B cell (primary cell): ENCODE data around the gene UNC5C.

Experiments
- EZH2 ChIP-seq: IDR thresholded peaks from 2 replicates; pipeline ENCODE4 v1.6.1; 2012; ENCODE audit warnings: borderline replicate concordance, low read depth, mild to moderate bottlenecking, moderate library complexity, low read length; ENCODE audit not compliant: insufficient read depth, poor library complexity, severe bottlenecking
- TF ChIP-seq, protein P1 (sequence below): fragments of 200-600 bp; IDR thresholded peaks from one replicate; pipeline ENCODE4 v1.8.0; 2022; ENCODE audit warnings: antibody characterized with exemption, mild to moderate bottlenecking

DNA sequence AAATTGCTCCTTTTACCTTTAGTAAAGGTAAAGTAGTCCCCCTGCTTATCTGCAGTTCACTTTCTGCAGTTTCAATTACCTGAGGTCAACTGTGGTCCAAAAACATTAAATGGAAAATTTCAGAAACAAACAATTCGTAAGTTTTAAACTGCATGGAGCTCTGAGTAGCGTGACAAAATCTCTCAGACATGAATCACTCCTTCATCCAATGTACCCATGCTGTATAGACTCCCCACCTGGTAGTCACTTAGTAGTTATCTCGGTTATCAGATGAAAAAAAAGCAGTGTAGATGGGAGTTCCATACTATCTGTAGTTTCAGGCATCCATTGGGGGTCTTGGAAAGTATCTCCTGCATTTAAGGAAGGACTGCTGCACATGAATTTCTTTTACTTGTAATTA lies 7.7 kb downstream of the UNC5C start:
- TF ChIP-seq, protein P1, sequence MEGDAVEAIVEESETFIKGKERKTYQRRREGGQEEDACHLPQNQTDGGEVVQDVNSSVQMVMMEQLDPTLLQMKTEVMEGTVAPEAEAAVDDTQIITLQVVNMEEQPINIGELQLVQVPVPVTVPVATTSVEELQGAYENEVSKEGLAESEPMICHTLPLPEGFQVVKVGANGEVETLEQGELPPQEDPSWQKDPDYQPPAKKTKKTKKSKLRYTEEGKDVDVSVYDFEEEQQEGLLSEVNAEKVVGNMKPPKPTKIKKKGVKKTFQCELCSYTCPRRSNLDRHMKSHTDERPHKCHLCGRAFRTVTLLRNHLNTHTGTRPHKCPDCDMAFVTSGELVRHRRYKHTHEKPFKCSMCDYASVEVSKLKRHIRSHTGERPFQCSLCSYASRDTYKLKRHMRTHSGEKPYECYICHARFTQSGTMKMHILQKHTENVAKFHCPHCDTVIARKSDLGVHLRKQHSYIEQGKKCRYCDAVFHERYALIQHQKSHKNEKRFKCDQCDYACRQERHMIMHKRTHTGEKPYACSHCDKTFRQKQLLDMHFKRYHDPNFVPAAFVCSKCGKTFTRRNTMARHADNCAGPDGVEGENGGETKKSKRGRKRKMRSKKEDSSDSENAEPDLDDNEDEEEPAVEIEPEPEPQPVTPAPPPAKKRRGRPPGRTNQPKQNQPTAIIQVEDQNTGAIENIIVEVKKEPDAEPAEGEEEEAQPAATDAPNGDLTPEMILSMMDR: no peak
- no peak for TF ChIP-seq EZH2
